ENCODE data around the gene HUNK.

- TF ChIP-seq EZH2phosphoT487 (IDR thresholded peaks at IDR 0.05; ENCODE audit: insufficient read depth, low read depth) (no peak), EZH2 (IDR thresholded peaks at IDR 0.05; ENCODE audit: insufficient read depth, poor library complexity, severe bottlenecking) (no peak)
Observed at GRCh38 chr21:31848326-31848985, 24.4 kb upstream of the HUNK start.
